Astrocyte of the hippocampus (primary cell): ENCODE measurements around the gene UNC93A.
"Not testable (repeated sequence)": the region's sequence is repeated elsewhere in the genome, so short reads cannot be mapped to it uniquely, and the experiment has no call there.

Source experiments
- DNase-seq: peaks from one replicate; pipeline ENCODE4 v3.0.0; 2011; ENCODE audit warnings: low read depth, low spot score

The UNC93A gene

DNA sequence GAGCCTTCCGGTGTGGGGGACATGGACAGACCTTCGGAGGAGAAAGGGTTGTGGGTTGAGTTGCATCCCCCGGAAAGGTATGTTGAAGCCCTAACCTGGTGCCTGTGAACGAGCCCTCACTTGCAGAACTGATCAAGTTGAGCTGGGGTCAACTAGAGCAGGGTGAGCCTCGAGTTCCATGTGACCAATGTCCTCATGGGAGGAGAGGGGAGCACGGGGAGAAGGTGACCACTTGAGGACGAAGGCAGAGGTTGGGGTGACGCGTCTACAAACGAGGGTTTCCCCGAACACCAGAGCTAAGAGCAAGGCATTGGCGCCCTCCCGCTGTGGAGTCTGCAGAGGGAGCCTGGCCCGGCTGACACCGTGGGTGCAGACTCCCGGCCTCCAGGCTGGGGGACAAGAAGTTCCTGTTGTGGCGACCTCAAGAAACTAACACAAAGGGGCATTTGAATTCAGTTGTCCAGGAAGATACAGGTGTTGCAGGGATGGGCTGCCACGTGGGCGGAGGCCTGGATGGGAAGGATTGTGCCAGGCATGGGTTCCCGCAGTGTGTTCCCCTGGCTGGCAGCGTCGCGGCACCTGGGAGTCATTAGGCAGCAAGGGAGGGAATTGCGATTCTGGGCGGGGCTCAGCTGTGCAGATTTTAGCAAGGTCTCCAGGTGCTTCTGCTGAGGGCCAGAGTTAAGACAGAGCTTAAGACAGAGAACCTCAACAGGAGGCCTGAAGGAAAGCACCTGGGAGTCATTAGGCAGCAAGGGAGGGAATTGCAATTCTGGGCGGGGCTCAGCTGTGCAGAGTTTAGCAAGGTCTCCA, 20.4 kb upstream of the UNC93A start:
- DNase-seq, result no peak

DNA sequence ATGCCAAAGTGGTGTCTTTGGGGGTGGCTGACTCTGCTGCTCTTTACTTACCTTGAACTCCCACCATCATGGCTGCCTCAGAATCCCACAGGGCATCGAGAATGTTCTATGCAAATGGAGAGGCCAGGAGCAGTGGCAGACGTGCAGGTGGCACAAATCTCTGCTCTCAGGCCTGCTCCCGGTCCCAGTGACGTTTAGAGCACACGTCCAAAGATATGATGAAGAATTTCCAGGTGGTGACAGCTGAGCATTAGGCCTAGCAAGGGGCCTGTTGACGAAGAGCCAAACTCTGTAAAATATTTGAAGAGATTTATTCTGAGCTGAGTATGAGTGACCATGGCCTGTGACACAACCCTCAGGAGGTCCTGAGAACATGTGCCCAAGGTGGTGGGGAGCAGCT, 19.0 kb upstream of the UNC93A start:
- DNase-seq, result no peak

DNA sequence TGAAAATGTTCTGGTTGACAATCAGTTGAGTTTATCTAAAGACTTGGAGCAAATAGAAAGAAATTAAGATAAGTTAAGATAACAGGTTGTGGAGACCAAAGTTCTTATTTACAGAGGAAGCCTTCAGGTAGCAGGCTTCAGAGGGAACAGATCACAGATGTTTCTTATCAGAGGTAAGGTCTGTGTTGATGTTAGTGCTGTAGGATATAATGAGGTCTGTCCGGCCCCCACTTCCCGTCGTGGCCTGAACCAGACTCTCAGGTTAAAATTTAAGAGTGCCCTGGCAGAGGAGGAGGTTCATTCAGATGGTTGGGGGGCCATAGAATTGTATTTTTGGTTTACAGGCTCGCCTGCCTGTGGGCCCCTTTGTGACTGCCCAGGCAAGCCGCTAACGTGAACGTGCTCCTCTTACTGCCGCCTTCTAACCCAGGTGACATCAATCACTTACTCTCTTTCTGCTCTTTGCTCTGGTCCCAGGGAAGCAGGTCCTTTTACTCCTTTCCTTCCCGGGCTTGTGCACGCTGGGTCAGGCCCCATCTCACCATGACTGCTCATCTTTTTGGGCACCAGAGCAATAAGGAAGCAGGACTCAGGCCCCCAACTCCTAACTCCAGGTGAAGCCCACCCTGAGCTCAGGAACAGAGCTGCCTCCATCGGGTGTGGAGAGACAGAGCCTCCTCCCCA, 18.3 kb upstream of the UNC93A start:
- DNase-seq, result no peak

DNA sequence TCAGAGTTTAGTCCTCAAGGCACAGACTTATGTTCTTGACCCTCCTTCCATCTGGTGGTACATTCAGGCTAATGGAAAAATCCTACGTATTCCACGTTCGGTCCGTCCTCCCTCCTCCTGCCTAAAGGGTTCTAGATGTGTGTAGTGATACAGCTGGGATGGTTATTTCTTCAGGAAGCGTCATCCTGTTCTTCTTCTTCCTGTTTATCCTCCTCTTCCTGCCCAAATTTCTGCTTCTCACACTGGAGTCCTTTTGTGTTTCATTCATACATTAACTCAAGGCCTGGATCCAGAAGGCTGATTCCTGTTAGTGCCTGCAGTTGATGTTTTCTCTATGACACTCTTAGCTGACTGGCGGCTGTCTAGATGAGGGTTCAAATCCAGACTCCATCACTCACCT, 16.8 kb upstream of the UNC93A start:
- DNase-seq, result no peak

DNA sequence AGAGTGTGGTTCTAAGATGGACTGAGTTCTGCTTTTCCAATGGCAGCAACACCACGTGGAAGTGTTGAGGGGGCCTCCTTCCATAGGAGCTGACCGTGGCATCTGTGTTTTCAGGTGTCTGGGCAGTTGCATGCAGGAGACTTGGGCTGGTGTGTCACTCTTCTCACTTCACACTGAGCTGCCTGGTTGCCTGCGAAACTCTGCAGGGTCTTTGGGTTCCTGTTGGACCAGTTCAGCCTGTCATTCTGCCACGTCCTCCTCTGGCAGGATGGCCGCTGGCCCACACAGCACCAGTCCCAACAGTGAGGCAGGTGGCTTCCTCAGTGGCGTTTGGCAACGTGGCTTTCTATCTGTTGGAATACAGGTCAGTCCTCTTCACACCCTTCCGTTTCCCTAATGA, 16.1 kb upstream of the UNC93A start:
- no peak for DNase-seq

DNA sequence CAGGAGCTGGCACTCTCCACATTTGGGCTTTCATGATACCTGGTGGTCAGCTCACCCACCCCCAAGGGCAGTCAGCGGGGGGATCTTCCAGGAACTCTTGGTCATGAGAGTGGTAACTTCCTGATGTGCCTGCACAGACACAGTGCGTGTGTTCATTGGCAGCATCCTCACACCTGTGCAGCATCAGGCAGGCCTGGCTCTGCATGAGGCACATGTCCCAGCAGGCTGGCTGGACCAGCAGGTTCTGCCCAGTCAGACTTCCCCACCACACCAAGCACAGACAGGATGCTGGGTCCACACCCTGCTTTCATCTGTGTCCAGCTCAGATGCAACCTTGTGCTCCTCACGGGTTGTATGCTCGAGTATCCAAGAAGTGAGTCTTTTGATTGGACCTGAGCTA, 15.7 kb upstream of the UNC93A start:
- DNase-seq, result no peak

DNA sequence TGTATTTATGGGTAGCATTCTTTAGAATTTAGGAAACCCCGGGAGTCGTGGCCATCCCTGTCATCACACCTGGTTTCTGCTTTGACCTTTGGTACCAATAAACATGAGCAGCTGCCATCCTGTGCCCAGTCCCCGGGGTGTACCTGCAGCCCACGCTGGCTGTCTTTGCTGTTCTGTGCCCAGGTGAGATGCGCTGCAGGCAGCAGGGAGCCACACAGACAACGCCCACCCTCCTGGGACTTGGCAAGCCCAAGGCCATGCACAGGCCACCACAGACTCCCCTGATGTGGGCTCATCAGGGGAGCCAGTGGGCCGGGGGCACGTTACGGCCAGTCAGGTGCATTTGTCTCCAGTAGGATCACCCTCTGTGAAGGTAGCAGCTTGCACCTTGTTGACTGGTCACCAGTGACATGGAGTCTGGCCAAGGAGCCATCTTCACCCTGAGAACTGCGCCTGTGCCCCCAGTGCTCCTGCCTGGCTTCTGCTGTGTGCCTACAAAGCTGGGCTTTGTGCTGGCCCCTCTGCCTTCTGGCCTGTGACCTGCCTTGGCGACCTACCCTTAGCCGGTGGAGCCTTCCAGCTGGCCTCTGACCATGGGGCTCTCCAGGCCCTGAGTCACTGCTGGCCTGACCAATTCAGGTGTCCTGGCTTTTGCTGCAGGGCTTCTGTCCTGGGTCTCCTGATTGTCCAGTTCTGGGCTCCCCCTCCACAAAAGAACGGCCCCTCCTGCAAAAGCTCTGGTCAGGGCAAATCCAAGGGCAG, 14.2 kb upstream of the UNC93A start:
- no peak for DNase-seq

DNA sequence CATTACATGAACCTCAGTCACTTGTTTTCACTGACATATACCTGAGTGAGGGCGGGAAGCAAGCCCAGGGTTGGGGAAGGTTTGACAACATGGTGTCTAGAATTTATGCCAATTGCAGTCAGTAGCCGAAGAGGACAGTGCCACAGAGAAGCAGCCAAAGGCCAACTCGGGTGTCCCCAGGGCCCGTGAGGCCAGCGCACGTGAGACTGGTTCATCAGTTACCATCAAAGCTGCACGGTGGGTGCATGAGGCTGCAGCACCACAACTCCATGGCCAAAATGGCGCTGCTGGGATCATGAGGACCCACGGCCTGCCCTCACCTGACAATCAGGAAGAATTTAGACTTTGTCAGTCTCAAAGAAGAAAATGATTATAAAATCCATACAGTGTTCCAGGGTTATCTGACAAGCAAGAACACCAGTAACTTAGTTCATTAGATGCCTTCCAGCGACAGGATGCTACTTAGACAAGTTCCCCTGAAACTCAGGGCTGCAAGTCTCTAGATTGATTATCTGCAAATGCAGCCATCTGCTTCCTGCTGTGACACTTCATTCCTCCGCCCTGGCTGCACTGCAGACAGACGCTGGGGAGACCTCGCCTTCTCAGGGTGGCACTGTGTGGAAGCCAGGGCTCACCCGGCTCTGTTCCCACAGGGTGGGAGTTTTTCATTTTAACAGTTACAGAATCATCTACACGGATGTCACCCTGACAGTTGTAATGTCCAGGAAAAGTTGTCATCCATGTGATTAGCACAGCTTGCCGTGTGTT, 12.8 kb upstream of the UNC93A start:
- DNase-seq, result not testable (repeated sequence)

DNA sequence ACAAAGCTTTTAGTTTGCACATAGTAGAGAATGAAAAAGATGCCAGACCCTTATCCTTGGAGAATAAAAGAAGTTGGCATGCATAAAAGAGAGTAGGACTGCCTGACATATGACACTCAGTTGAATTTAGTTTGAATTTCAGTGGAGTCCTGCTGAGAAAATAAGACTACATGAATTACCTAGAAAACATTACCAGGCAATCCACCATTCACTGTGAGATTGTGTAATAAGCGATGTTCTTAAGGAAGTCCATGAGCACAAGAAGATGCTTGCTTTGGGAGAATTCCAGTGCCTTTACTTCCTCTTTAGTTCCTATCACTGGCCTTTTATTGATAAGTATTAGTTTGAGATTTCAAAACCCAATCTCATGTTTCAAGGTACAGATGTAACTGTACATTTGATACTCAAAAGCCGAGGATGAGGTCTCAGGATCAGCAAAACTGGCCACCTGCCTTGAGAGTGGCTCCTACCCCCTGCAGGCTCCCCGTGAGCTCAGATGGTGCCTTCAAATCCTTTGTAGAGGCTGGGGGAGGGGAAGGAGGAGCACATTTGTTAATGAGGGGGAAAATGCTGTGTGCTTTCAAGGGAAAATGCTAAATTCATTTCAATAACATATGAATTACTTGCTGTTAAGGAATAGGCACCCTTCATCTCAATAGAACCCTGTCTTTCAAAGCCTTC, 11.2 kb upstream of the UNC93A start:
- DNase-seq, result no peak

DNA sequence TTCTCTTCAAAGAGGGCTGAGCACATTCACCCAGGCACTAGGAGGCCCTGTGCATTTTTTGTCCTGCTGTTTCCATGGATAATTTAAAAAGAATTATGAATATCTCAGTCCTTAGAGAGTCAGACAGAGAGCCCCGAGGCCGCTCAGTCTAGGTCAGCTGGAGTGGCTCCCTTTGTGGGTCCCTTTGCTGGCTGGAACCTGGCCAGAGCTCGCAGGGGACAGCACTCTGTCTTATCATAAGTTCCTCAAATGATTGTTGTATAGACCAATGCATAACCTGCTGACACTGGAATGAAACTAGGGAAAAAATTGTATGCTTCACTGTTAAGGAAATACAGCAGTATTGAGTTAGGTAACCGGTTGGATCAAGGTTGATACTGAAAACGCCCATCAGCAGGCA, 10.6 kb upstream of the UNC93A start:
- not testable (repeated sequence) for DNase-seq

DNA sequence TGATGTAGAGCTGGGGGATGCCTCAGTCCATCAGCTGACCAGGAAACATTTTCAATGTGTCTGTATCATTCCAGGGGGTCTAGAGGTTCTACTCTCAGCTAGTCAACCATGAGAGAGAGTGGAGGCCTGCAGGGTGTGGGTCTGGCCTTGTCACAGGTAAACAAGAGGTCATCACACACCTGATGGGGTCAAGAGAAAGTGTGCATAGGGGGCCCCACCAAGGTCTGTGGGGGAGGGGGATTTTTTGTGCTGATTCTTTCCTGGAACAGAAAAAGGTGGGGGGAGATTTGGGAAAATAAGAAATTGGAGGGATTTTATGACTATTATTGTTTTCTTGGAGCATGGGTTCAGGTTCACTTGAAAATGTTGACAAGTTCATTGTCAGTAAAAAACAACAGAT, 8.9 kb upstream of the UNC93A start:
- DNase-seq, result no peak

DNA sequence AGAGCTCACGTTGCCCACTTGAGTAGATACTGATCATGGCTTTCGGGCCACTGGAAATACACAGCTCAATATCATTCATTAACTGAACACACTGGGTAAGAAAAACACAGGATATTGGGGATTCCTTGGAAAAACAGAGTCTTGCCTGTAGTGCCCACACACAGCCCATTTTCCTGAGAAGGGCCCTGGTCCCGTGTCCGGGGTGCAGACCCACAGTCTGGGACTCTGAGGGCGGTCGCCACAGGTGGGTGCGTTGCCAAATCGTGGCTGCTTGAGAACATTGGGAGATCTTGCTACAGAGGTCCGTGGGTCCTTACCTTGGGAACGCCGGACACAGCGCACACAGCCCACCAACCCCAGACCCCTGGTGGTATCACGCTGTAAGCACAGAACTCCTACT, 6.5 kb upstream of the UNC93A start:
- not testable (repeated sequence) for DNase-seq

DNA sequence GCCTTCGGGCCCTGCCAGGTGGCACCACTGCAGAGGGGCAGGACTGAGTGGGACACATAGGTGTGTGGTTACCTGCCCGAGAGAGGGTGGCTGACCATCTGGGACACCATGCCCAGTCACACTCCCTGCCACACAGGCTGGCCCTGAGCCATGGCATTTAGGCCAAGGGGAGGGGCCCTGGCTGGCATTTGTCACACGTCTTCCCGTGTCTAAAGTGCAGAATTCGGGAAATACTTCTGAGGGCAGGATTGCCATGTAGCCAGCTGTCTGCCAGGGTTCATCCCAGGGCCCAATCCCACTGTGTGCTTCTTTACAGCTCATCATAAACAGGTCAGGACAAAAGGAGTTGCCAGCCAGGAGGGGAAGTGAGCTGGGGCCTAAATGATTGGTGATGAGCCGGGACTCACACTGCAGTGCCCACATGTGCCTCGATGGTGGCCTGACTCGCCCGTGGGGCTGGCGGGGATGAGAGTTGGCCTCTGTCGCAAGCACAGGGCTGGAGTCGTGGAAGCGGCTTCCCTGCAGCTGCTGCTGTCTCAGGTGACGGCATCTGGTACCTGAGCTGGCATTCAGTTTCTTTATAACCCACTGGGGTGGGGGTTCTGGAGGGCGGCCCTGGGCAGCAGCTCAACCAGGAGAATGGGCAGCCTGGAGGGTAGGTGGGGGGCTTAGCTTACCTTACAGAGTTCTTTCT, 5.9 kb upstream of the UNC93A start:
- DNase-seq, result no peak

DNA sequence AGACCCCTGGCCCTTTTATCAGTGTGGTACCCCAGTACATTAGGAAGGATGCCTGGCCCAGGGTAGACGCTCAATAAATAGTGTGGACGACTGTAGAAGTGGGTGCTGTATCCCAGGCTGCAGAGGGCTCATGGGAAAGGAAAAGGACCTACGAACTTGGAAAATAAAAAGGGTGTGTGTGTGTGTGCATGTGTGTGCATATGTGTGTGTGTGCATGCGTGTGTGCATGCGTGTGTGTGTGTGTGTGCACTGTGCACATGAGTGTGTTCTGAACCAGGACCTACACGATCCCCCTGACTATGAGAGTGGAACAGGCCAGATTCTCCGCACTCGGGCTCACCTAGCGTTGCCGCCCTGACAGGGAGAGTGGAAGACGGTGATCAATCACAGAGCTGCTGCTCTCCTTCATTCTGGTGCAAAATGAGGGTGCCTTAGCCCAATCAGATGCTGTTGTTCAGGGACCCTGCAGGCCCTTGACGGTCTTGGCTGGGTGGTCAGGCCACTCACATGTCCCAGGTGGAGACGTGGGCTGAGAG, 3.5 kb upstream of the UNC93A start:
- no peak for DNase-seq

DNA sequence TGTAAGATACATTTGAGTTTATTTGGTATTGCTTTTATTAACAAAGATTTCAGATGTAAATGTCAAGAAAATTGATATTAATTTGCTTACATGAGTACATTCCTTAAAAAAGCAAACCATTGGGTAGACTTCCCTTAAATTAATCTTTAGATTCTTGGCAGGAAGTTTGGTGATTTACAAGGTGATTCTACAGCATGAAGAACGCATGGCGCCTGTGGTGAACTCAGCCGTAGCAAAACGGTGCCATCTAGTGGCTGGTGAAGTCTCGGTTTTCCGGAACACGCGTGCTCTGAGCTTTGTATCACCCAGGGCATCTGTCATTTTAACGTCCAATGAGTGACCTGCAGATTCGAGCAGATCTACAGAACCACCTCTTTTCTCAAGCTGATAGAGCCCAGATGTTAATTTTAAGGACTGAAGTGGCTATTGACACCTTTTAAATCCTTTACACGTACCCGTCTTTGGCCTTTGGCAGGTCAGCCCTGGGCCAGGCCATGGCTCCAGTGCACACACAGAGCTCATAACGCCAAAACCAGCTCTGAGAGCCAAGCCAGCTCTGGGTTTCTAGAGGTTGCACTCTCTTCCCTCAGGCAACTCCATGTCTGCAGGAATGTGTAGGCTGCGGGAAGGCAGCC, 2.4 kb upstream of the UNC93A start:
- peak; percentile 48 for DNase-seq

DNA sequence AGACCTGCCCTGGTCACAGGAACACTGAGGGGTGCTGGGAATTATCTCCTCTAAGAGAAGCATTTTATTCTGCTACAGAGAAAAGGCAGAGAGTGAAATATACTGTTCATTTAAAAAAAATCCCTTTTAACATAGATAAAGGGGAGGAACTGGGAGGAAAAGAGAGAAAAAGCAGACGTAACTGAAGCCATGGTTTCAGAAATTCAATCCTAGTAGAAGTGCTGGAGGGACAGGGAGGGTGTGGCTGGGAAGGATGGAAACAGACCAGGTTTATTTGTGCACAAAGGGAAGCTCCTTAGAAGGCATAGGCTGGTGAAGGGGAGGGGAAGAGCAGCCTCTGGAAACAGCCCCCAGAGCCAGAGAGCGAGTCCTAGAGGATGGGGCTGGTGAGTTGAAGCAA, 1.8 kb upstream of the UNC93A start:
- DNase-seq, result not testable (repeated sequence)

DNA sequence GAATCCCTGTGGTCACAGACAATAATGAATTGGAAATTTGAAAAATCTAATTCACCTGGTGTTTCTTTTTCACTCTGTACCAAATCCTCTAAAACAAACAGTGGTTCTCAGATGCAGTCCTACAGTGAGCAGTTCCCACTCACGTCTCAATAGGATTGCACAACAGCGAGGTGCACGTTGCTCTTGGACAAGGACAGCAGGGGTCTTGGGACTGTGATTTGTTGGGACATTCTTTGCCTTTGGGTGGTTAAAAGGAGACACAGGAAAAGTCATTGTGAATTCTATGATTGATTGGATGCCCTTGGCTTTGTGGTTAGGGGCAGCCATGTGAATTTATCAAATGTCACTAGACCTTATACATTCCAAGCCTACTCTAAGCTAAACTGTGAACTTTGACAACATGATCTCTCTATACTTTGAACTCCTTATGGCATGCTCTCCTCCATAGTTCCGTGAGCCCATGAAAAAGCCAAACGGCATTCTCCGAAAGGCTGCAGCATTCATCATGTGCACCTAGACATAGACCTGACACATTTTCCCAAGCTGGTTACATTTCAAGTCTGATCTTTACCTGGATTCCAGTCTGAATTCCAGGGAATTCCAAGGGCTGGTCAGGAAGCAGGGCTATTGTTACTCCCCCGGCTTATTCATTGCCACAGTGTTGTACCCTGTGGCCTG, 647 bp downstream of the UNC93A start:
- peak; percentile 53 for DNase-seq

DNA sequence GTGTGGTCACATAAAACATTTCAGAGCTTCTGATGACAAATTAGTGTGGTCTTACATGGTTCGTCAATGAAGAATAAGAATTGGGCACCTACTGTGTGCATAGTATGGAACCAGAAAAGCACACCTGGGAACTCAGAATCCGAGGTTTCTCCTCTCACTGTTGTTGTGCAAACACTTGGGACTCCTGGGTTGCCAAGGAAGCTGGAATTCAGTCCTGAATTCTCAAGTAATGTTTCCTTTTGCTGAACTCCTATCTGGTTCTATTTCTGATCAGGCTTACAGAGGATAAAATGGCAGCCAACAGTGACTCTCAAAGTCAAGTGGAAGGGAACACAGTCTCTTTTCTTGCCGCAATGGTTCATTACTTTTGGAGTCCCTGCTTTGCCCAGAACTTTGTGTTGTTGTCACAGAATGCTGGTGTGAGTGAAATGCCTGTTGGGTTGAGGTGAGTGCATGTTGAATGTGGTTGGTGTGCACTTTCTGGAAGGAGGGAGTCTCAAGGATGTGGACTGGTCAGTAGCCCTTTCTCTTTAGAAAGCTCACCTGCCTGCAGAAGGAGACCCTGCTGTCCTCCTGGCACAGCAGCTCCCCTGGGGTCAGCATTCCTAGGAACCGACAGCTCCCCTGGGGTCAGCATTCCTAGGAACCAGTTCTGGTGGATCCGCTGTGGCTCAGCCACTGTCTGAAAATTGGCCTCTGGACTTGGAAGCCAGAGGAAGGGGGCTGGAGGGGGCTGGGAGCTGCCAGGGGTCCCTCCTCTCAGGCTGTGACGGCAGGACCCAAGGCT, 1.4 kb downstream of the UNC93A start:
- DNase-seq, result no peak
